ENCODE data around the gene CDH6.

Gene CDH6

GRCh38 chr5:31244921-31245320 is 51.4 kb downstream of the CDH6 start:
- no peak overlapping the region for H2AFZ ChIP-seq
- H3K4me2 ChIP-seq (ENCODE audit: low read length) = no peak overlapping the region
- TF ChIP-seq CTCF (IDR thresholded peaks at IDR 0.05) = no peak
- no peaks in the 10 kb centered on the region for H3K4me1 ChIP-seq
- no peaks in the 10 kb centered on the region for H3K36me3 ChIP-seq (ENCODE audit: control insufficient read depth, insufficient read depth, low read length)
- no peaks in the 10 kb centered on the region for H3K9me3 ChIP-seq (ENCODE audit: control insufficient read depth, low read length)
- no peaks in the 10 kb centered on the region for H3K27me3 ChIP-seq (ENCODE audit: control insufficient read depth, insufficient read depth, low read length)
- no peak overlapping the region for H3K9ac ChIP-seq
- no peaks in the 10 kb centered on the region for H3K79me2 ChIP-seq
- H3K4me3 ChIP-seq (ENCODE audit: low read depth, low read length) = no peak overlapping the region
- no peak overlapping the region for H3K27ac ChIP-seq

- H2AFZ ChIP-seq = no peak overlapping the region
- H3K27ac ChIP-seq = no peak overlapping the region
- no peak overlapping the region for H3K4me3 ChIP-seq (ENCODE audit: low read depth, low read length)
- no peaks in the 10 kb centered on the region for H3K36me3 ChIP-seq (ENCODE audit: control insufficient read depth, insufficient read depth, low read length)
- H3K9ac ChIP-seq = no peak overlapping the region
- H3K4me1 ChIP-seq = no peaks in the 10 kb centered on the region
- H3K4me2 ChIP-seq (ENCODE audit: low read length) = no peak overlapping the region
- H3K79me2 ChIP-seq = no peaks in the 10 kb centered on the region
- H3K27me3 ChIP-seq (ENCODE audit: control insufficient read depth, insufficient read depth, low read length) = no peaks in the 10 kb centered on the region
- no peak for TF ChIP-seq CTCF (IDR thresholded peaks at IDR 0.05)
- H3K9me3 ChIP-seq (ENCODE audit: control insufficient read depth, low read length) = no peaks in the 10 kb centered on the region
Measured at GRCh38 chr5:31247381-31247780, 53.9 kb downstream of the CDH6 start.

GRCh38 chr5:31250201-31250600 is 56.7 kb downstream of the CDH6 start:
- no peaks in the 10 kb centered on the region for H3K9me3 ChIP-seq (ENCODE audit: control insufficient read depth, low read length)
- H3K4me3 ChIP-seq (ENCODE audit: low read depth, low read length) = no peak overlapping the region
- no peak overlapping the region for H3K27ac ChIP-seq
- H3K36me3 ChIP-seq (ENCODE audit: control insufficient read depth, insufficient read depth, low read length) = no peaks in the 10 kb centered on the region
- no peaks in the 10 kb centered on the region for H3K79me2 ChIP-seq
- H3K9ac ChIP-seq = no peak overlapping the region
- no peak overlapping the region for H3K4me2 ChIP-seq (ENCODE audit: low read length)
- no peak for TF ChIP-seq CTCF (IDR thresholded peaks at IDR 0.05)
- peaks cover 4% of the 10 kb centered on the region for H3K27me3 ChIP-seq (ENCODE audit: control insufficient read depth, insufficient read depth, low read length)
- H3K4me1 ChIP-seq = no peaks in the 10 kb centered on the region
- H2AFZ ChIP-seq = no peak overlapping the region

GRCh38 chr5:31251032-31251431 is 57.5 kb downstream of the CDH6 start:
- H3K36me3 ChIP-seq (ENCODE audit: control insufficient read depth, insufficient read depth, low read length) = no peaks in the 10 kb centered on the region
- H3K4me3 ChIP-seq (ENCODE audit: low read depth, low read length) = no peak overlapping the region
- no peak overlapping the region for H3K9ac ChIP-seq
- no peak for TF ChIP-seq CTCF (IDR thresholded peaks at IDR 0.05)
- no peaks in the 10 kb centered on the region for H3K4me1 ChIP-seq
- H3K9me3 ChIP-seq (ENCODE audit: control insufficient read depth, low read length) = no peaks in the 10 kb centered on the region
- no peak overlapping the region for H2AFZ ChIP-seq
- H3K27ac ChIP-seq = no peak overlapping the region
- no peaks in the 10 kb centered on the region for H3K79me2 ChIP-seq
- H3K27me3 ChIP-seq (ENCODE audit: control insufficient read depth, insufficient read depth, low read length) = peaks cover 4% of the 10 kb centered on the region
- no peak overlapping the region for H3K4me2 ChIP-seq (ENCODE audit: low read length)

- no peak for TF ChIP-seq CTCF (IDR thresholded peaks at IDR 0.05)
- Histone ChIP-seq H3K79me2 (no peaks in the 10 kb centered on the region), H3K4me1 (no peaks in the 10 kb centered on the region), H3K4me2 (ENCODE audit: low read length) (no peak overlapping the region), H3K36me3 (ENCODE audit: control insufficient read depth, insufficient read depth, low read length) (no peaks in the 10 kb centered on the region), H3K27ac (no peak overlapping the region), H3K9ac (no peak overlapping the region), H3K9me3 (ENCODE audit: control insufficient read depth, low read length) (no peaks in the 10 kb centered on the region), H3K27me3 (ENCODE audit: control insufficient read depth, insufficient read depth, low read length) (peaks cover 4% of the 10 kb centered on the region), H3K4me3 (ENCODE audit: low read depth, low read length) (no peak overlapping the region), H2AFZ (no peak overlapping the region)
Measured at GRCh38 chr5:31255041-31255440, 61.6 kb downstream of the CDH6 start.

Measured in parathyroid adenoma (tissue), 2 donors.